ENCODE results near the gene GPN2. TPM values are rescaled to one million over a fixed set of nuclear protein-coding genes. Genes with fewer than 3 reads are reported as not detected.
"Not testable (repeated sequence)": the region's sequence is repeated elsewhere in the genome, so short reads cannot be mapped to it uniquely, and the experiment has no call there.

Gene GPN2
- total RNA-seq, 1 experiment from 2014 or later: 20.0 TPM

DNA sequence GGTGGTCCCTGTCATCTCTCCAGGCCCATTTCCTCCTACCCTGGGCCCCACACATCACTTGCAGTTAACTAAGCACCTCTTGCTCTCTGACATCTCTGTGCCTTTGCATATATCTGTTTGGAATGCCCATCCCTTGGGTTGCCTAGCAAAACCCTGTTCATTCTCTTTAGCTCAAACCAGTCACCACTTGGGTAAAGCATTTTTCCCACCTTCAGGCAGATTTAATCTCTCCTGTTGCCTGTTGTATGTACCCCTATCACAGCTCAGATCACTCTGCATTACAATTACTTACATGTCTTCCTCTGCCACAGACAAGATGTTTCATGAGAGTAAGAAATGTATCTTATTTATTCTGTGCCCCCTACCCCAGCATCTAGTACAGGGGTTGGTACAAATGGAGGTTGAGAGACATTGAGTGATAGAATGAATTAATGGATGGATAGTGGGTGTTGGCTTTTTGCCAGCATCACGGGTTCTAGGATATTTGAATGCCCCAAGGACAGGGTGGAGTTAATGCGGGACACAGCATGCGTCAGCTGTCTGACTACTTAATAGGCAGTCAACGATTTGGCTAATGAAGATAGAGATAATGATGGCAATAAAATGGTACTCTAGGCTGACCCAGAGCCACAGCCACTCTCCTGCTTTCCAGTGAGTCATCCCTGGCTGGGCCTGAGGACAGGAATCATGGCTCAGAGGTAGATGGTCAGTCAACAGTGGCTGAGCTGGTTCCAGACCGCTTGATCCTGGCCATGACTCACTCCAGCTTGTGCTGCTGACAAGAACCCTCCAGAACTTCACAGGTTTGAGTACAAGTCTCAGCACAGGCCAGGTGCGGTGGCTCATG is 17.2 kb upstream of the GPN2 start:
- no peak for DNase-seq (ENCODE audit: low spot score)
- in situ Hi-C loops (cut with HindIII; ENCODE audit: low sequenced_read_pairs): no loop called here

DNA sequence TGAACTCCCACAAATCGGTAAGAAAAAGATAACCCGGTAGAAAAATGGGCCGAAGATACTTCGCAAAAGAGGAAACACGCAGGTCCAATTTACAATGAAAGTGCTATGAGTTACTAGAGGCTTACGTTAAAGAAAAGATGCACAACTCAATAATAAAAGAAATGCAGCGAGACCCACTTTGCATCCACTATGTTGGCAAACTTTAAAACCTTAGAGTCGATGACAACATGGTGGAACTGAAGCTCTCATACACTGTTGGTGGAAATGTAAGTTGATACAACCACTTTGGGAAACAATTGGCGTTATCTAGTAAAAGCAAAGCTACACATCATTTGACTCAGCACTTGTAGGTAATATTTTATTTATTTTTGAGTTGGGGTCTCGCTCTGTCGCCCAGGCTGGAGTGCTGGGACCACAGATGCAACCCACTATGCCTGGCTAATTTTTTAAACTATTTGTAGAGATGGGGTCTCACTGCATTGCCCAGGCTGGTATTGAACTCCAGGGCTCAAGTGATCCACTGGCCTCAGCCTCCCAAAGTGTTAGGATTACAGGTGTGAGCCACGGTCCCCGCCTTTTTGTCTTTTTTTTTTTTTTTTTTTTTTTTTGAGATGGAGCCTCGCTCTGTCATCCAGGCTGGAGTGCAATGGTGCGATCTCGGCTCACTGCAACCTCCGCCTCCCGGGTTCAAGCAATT is 10.9 kb upstream of the GPN2 start:
- DNase-seq (ENCODE audit: low spot score): no peak
- in situ Hi-C loops (cut with HindIII; ENCODE audit: low sequenced_read_pairs): no loop called here

DNA sequence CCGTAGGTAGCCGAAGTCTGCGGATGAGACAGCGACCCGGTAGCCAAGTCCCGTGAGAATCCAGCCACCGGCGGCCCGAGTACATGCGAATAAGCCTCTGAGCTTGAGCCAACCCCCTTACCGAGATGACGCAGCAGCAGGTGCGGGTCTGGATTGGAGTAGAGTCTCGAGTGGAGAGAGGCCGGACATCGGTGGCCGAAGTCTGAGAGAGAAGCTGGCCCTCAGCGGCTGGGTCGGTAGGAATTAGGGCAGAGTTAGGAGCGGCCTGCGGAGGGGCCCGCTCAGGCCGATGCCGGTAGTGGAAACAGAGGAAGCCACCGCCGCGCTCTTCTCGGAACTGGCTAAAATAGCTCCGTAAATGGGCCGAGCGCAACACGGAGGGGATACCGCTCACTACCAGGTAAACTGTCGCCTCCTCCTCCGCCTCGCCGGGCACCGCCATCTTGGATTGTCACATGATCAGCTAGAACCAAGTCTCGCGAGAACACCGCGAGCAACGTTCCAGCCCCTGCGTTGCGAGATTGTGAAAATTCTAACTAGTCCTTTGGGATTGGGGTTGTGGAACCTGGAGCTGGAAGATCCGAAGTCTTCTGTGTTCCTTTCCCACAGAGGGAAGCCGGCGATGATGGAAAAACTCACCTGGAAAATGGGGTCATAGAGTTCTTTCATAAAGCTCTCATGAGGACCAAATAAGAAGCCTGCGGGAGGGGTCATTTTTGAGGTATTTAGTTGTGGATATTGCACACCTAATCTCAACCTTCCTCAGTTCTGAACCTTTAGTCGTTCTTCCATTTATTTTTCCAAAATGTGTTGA is 10.1 kb upstream of the GPN2 start, which contains the start of gene GPATCH3:
Gene GPATCH3 (minus strand): TSS at position 467 of the 814 bp plus-strand sequence. CDS start 25 bp downstream, at position 442.
- in situ Hi-C loops (cut with HindIII; ENCODE audit: low sequenced_read_pairs): no loop called here
- peak; percentile 92 for DNase-seq (ENCODE audit: low spot score)

DNA sequence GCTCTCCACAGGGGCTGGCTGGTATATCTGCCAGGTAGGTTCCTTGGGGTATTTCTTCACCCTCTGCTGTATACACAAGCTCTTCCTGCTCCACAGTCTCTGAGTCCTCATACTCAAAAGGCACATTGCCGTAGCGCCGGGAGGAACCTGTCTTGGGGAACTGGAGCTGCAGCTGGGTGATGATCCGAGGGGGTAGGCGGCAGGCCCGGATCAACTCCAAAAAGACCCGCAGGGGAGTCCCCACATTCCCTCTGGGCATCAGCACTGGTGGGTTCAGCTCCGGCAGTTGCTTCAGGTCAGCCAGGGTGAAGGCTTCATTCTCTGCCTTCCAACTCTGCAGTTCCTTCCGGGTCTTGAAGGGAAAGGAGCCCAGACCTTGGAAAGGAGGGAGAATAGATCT is 7.3 kb upstream of the GPN2 start:
- no peak for DNase-seq (ENCODE audit: low spot score)
- in situ Hi-C loops (cut with HindIII; ENCODE audit: low sequenced_read_pairs): no loop called here

- in situ Hi-C loops (cut with HindIII; ENCODE audit: low sequenced_read_pairs): no loop called here
- DNase-seq (ENCODE audit: low spot score): no peak
Observed at GRCh38 chr1:26894263-26894662, 4.2 kb upstream of the GPN2 start.

DNA sequence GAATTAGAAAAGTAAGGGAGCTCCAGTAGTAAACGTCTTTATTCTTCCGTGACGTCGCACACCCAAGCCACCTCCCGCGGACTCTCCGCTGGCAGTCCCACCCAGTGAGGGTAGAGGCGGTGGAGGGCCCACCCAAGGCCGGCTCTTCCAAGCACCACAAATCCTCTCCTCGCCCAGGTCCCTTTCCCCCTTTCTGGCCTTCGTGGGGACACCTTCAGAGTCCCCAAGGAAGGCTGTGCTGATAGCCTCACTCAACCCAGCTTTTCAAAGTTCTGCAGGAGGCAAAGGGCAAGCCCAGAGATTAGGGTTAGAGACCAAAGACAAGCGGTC is 349 bp upstream of the GPN2 start:
- in situ Hi-C loops (cut with HindIII; ENCODE audit: low sequenced_read_pairs): no loop called here
- no peak for DNase-seq (ENCODE audit: low spot score)

DNA sequence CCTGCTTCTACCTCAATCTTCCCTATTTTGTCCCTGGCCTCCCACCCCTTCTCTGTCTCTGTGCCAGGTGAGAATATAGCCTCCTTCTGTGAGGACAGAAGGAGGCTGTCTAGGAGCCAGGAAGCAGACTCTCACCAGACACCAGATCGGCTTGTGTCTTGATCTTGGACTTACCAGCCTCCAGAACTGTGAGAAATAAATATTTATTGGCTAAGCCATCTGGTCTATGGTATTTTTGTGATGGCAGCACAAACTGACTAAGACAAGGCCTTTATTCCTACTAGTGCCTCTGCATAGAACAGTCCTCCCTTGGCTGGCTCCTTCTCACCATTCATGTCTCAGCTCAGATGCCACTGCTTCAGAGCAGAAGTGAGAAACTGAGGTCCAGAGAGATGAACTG is 1.9 kb downstream of the GPN2 start:
- in situ Hi-C loops (cut with HindIII; ENCODE audit: low sequenced_read_pairs): no loop called here
- DNase-seq (ENCODE audit: low spot score): no peak

GRCh38 chr1:26887125-26887524 is 3.0 kb downstream of the GPN2 start:
- no peak for DNase-seq (ENCODE audit: low spot score)
- in situ Hi-C loops (cut with HindIII; ENCODE audit: low sequenced_read_pairs): no loop called here

DNA sequence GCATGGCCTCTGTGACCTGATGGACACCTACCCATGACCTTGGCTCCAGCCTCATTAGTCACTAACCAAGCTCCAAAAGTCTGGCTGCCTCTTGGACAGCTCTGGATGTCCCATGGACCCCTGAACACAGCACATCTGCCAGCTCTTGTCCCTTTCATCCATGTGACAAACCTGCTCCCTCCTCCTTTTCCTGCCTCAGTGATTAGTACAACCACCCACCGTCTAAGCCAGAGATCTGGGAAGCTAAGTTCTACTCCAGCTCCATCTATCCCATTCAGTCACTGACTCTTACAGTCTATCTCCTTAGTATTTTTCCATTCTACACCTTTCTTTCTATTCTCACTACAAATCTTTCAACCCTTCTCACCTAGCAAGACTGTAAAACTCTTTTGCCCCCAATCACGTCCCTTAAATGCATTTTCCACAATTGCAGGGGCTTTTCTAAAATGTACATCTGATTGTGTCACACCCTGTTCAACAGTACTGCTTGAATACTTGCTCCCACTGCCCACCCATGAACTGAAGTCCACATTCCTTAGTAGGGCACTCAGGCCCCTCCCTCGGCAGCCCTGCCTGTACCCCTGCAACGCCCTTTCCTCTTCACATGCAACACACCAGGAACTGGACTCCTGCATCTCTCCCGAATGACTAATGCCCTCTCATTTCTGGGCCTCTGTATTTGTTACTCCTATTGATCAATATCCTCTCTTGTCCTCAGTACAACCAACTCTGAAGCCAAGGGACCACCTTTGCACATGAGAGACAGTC is 7.2 kb downstream of the GPN2 start:
- DNase-seq (ENCODE audit: low spot score): no peak
- in situ Hi-C loops (cut with HindIII; ENCODE audit: low sequenced_read_pairs): no loop called here

- DNase-seq (ENCODE audit: low spot score); in situ Hi-C loops (cut with HindIII; ENCODE audit: low sequenced_read_pairs): not testable (repeated sequence)
Observed at GRCh38 chr1:26881611-26882010, 8.5 kb downstream of the GPN2 start.

- in situ Hi-C loops (cut with HindIII; ENCODE audit: low sequenced_read_pairs): no loop called here
- no peak for DNase-seq (ENCODE audit: low spot score)
Observed at GRCh38 chr1:26879793-26880192, 10.3 kb downstream of the GPN2 start.

DNA sequence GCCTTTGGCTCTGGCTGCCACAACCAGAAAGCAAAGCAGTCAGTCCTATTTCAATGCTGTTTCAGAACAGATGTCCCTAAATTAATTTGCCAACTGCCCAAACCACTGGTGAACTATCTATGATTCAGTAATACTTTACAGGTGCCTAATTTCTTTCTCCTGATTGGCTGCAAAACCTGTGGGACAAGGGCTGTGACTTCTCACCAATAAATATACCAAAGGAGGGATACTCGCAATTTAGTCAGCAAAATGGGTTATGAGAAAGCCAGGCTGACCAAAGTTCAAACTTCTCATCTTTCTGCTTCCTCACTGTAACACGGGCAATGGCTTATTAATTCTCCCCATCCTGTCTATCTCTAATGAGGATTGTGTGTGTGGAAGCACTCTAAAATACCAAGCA is 12.8 kb downstream of the GPN2 start:
- DNase-seq (ENCODE audit: low spot score): no peak
- in situ Hi-C loops (cut with HindIII; ENCODE audit: low sequenced_read_pairs): no loop called here

- DNase-seq (ENCODE audit: low spot score): no peak
- in situ Hi-C loops (cut with HindIII; ENCODE audit: low sequenced_read_pairs): no loop called here
Observed at GRCh38 chr1:26874896-26875295, 15.2 kb downstream of the GPN2 start.

DNA sequence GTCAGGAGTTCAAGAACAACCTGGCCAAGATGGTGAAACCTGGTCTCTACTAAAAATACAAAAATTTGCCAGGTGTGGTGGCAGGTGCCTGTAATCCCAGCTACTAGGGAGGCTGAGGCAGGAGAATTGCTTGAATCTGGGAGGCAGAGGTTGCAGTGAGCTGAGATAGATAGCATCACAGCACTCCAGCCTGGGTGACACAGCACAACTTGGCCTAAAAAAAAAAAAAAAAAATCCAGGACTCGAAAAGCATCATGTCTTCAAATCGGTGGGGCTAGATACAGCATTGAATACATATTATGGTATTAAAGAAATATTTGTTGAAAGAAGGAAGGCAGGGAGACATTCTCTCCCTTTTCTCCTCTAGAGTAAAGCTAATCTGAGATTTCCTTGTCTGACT is 17.0 kb downstream of the GPN2 start:
- in situ Hi-C loops (cut with HindIII; ENCODE audit: low sequenced_read_pairs); DNase-seq (ENCODE audit: low spot score): not testable (repeated sequence)

DNA sequence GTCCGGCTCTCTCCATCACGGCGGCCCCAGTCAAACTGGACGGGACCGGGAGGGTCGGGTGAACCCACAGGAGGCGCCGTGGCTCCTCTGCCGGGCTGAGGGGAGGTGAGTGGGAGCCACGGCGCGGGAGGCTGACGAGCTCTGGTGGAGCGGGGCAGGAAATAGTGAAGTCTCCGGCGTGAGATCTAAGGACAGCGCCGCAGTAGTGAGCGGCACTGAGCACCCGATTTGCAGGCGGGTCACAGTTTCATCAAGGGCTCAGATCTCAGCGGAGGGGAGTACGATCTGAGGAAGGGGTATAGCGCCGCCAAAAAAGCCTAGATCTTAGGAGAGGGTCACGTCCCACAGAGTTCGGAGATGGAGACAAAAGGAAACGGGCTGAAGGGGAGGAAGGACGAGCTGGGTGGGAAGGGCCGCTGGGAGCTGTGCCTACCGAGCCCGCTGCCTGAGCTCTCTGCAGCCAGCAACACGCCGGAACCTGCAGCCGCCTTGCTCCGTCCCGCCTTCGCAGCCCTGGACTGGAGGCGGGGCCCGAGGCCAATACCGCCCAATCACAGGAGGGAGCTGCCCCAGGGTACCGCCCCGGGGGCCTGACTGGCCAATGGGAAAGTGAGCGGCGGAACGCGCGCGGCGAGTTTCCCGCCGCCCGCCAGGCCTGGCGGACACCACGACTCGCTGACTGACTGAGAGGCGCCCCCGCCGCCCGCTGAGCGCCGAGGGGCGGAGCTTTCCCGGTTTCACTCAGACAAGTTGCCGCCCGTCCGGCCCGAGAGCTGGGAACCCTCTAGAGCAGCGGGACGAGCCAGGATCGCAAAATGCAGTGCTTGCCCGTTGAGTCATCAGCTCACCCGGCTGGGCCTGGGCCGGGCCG is 25.2 kb downstream of the GPN2 start:
- peak; percentile 97 for DNase-seq (ENCODE audit: low spot score)
- in situ Hi-C loops (cut with HindIII; ENCODE audit: low sequenced_read_pairs): no loop called here

GRCh38 chr1:26863685-26864077 is 26.4 kb downstream of the GPN2 start:
- no peak for DNase-seq (ENCODE audit: low spot score)
- in situ Hi-C loops (cut with HindIII; ENCODE audit: low sequenced_read_pairs): no loop called here

GRCh38 chr1:26862781-26863684 is 27.1 kb downstream of the GPN2 start, which contains the start of gene SFN:
Gene SFN, plus strand, starts transcription at chr1:26863149. Its CDS starts 64 bp downstream, at chr1:26863213.
- DNase-seq (ENCODE audit: low spot score): peak; percentile 36
- in situ Hi-C loops (cut with HindIII; ENCODE audit: low sequenced_read_pairs): no loop called here
